Adrenal gland (tissue), 12 donors: Measurements from ENCODE around the gene GPC5. TPM values are rescaled to one million over a fixed set of nuclear protein-coding genes. Genes with fewer than 3 reads are reported as not detected.

Experiments
- DNase-seq, 7 donors: peaks; one replicate each; pipeline ENCODE4 v3.0.0-alpha.2; 2019 to 2020
- H3K27ac ChIP-seq, 5 donors: fragments of 200-600 bp; sonication (generic) in 4 of 5; 1 replicate in 3 of 5; 2 replicates in 2 of 5; pipeline versions ENCODE4 v1.5.1 to v1.8.0; 2016 to 2020; ENCODE audit warnings: mild to moderate bottlenecking in 1 of 5
- H3K27me3 ChIP-seq: fragments of 200-600 bp; 2 replicates; pipeline ENCODE4 v1.8.0; 2021
- H3K36me3 ChIP-seq, 2 donors: fragments of 200-600 bp; replicated peaks in 1 of 2; 1 replicate in 1 of 2; 2 replicates in 1 of 2; pipeline versions ENCODE4 v1.5.1 to v1.8.0; 2018 to 2022
- H3K4me1 ChIP-seq, 2 donors: fragments of 200-600 bp; replicated peaks in 1 of 2; 1 replicate in 1 of 2; 2 replicates in 1 of 2; pipeline versions ENCODE4 v1.5.1 to v1.8.0; 2018 to 2021
- H3K4me3 ChIP-seq, 4 donors: fragments of 200-600 bp; sonication (generic) in 3 of 4; one replicate each; pipeline ENCODE4 v1.5.1; 2016 to 2018
- H3K9me3 ChIP-seq, 3 donors: fragments of 200-600 bp; sonication (generic) in 1 of 3; replicated peaks in 1 of 3; 1 replicate in 2 of 3; 2 replicates in 1 of 3; pipeline versions ENCODE4 v1.5.1 to v1.8.0; 2016 to 2021
- POLR2A ChIP-seq, 2 donors: fragments of 450-650 bp; IDR thresholded peaks; one replicate each; pipeline ENCODE4 v1.6.1; 2017; ENCODE audit warnings: antibody characterized with exemption in 2 of 2, mild to moderate bottlenecking in 2 of 2, moderate library complexity in 1 of 2
- WGBS, 4 donors: extraction: QIAGEN DNeasy Blood & Tissue Kit in 2 of 4; methylation state at CpG; one replicate each; pipeline versions ENCODE4 v1.1.5 to v1.1.7; 2013 to 2017; 5-methylcytosine and 5-hydroxymethylcytosine counted together
- intact Hi-C, 2 donors: fragments of 100-400 bp; cut with DNase I; formaldehyde crosslinking; loops; one replicate each; pipeline versions ENCODE4 v1.14.1 to v1.15.0; 2022 to 2023
- polyA plus RNA-seq, 3 donors: library from polyadenylated mRNA; stranded (reverse); fragments of 200-250 nt in 2 of 3; fragments of 350-450 nt in 1 of 3; fragmentation: Illumina TruSeq in 1 of 3; extraction: RNeasy Lipid Tissue Mini Kit (QIAGEN cat#74804) in 1 of 3; gene quantifications; one replicate each; pipeline ENCODE4 v1.2.3, GENCODE V29; 2013 to 2014
- total RNA-seq, 9 donors: library from RNA; depleted of rRNA in 4 of 9; stranded (reverse); fragments of >200 nt in 4 of 9; fragments of 120-200 nt in 1 of 9; fragmentation: NEBNext Ultra II Directional in 1 of 9; extraction: Animal tissue kit (Norgen Biotek cat#: 25700) in 1 of 9; gene quantifications; one replicate each; pipeline versions ENCODE4 v1.1.0 to v1.2.4, GENCODE V29; 2013 to 2023
- TF ChIP-seq, protein P1 (sequence below), 6 experiments: fragments of 450-650 bp in 4 of 6; fragments of 200-600 bp in 2 of 6; sonication (generic) in 1 of 6; IDR thresholded peaks; 1 replicate in 5 of 6; 2 replicates in 1 of 6; pipeline versions ENCODE4 v1.5.1 to v1.8.0; 2016 to 2021; ENCODE audit warnings: antibody characterized with exemption in 6 of 6, mild to moderate bottlenecking in 2 of 6, moderate library complexity in 1 of 6
- donor health status: healthy with polysubstance abuse.
- donor health status: Bipolar disorder and iron deficiency.
- donor health status: DM: yes; HTN: yes; CAD: no.
- donor health status: DM: no; HTN: no; CAD: no.
- donor health status: DM: no; HTN: no; CAD: no.
- donor health status: DM: yes; HTN: yes; CAD: no.

Gene GPC5
- total and polyA plus RNA-seq, 12 donors, result 0.24 to 7.7 (median 2.1) TPM; not detected in 4

DNA sequence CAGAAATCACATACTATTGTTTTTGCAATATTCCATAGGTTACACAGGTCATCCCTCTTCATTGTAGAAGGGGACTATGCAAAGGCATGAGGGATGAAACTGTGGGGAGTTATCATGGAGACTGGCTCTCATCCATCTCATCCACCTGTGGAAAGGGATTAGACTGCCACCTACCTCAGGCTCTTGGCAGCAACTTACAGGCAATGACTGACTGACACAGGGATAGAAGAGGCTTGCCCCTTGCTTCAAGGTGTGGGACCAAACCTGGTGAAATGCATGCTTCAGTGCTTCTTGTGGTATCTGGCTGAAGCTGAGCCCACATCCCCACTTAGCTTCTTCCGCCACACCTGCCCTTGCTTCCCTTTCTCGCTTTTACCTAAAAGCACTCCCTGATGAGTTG, 341.3 kb downstream of the GPC5 start:
- H3K27ac ChIP-seq, result no peak overlapping the region
- no peak for DNase-seq
- no peak overlapping the region for H3K4me3 ChIP-seq
- TF ChIP-seq, protein P1, sequence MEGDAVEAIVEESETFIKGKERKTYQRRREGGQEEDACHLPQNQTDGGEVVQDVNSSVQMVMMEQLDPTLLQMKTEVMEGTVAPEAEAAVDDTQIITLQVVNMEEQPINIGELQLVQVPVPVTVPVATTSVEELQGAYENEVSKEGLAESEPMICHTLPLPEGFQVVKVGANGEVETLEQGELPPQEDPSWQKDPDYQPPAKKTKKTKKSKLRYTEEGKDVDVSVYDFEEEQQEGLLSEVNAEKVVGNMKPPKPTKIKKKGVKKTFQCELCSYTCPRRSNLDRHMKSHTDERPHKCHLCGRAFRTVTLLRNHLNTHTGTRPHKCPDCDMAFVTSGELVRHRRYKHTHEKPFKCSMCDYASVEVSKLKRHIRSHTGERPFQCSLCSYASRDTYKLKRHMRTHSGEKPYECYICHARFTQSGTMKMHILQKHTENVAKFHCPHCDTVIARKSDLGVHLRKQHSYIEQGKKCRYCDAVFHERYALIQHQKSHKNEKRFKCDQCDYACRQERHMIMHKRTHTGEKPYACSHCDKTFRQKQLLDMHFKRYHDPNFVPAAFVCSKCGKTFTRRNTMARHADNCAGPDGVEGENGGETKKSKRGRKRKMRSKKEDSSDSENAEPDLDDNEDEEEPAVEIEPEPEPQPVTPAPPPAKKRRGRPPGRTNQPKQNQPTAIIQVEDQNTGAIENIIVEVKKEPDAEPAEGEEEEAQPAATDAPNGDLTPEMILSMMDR (IDR thresholded peaks at IDR 0.05), result no peak
- no peak for TF ChIP-seq POLR2A (IDR thresholded peaks at IDR 0.05)
- H3K36me3 ChIP-seq, result no peaks in the 10 kb centered on the region
- 86 to 100% (median 93%) methylated on average over 2 of the region's 2 CpGs for WGBS, 4 donors
- no peaks in the 10 kb centered on the region for H3K9me3 ChIP-seq
- no peaks in the 10 kb centered on the region for H3K27me3 ChIP-seq
- H3K4me1 ChIP-seq, result no peaks in the 10 kb centered on the region
- intact Hi-C loops, result no loop called here

DNA sequence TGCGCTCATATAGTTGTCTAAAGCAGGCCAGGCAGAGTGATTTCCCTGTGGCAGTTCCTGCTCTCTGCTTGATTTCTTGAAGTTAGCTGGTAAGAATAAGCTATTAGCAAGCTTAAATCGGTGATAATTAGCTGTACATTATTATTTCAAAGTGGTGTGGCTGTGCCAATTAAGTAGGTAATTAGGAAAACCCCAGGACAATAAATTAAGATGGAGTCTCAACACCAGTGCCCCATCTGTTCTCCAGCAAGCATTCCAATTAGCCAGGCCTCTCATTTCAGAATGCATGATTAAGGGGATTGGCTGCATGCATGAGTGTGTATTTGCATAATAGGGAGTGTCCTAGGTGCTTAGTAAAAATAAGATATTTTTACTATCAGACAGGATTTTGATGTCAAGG, 342.3 kb downstream of the GPC5 start:
- intact Hi-C loops, result no loop called here
- TF ChIP-seq, protein P1 (IDR thresholded peaks at IDR 0.05), result no peak
- no peak for TF ChIP-seq POLR2A (IDR thresholded peaks at IDR 0.05)
- no peak overlapping the region for H3K4me3 ChIP-seq
- no peaks in the 10 kb centered on the region for H3K36me3 ChIP-seq
- 76 to 86% (median 80%) methylated on average over 2 of the region's 2 CpGs for WGBS, 4 donors
- no peak for DNase-seq
- H3K9me3 ChIP-seq, result no peaks in the 10 kb centered on the region
- no peaks in the 10 kb centered on the region for H3K27me3 ChIP-seq
- no peak overlapping the region for H3K27ac ChIP-seq
- H3K4me1 ChIP-seq, result no peaks in the 10 kb centered on the region

DNA sequence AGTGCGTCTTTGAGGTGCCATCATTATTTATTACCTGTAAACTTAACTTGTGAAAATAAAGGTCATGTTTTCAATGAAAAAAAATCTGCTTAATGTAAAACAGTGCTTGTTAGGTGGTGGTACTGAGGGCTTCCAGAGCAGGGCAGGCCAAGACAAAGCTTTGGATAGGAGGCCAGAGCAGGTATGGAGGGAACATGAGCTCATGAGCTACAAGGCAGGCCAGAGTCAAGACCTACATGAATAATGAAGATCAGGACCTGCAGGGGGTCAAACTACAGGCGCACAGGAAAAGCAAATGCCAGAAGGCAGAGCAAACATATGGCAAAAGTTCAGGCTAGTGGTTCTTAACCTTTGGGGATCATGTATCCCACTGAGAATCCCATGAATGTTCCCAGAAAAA, 343.5 kb downstream of the GPC5 start:
- WGBS, 4 donors, result 73 to 79% (median 76%) methylated on average over 2 of the region's 2 CpGs
- Histone ChIP-seq H3K36me3 (no peaks in the 10 kb centered on the region), H3K9me3 (no peaks in the 10 kb centered on the region), H3K4me1 (no peaks in the 10 kb centered on the region), H3K4me3 (no peak overlapping the region), H3K27ac (no peak overlapping the region), H3K27me3 (no peaks in the 10 kb centered on the region)
- intact Hi-C loops, result no loop called here
- TF ChIP-seq POLR2A (IDR thresholded peaks at IDR 0.05), result no peak
- TF ChIP-seq, protein P1 (IDR thresholded peaks at IDR 0.05), result no peak
- no peak for DNase-seq

DNA sequence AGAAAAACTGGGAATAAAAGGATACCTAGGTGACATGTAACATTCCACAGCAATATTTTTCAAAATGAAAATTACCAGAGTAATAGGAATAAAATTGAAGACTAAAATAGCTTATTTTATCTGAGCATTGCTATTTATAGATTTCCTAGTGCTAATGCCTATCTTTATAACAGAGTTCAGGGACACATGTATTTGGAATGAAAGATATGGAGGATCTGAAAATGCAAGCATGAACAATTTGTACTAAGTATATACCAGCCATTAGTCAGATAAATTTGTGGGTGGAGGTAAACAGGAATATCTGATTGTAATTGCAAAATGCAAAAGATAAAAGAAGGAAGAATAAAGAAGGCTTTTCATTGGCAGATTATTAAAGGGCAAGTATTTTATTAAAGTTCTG, 345.9 kb downstream of the GPC5 start:
- Histone ChIP-seq H3K27me3 (no peaks in the 10 kb centered on the region), H3K4me1 (no peaks in the 10 kb centered on the region), H3K36me3 (no peaks in the 10 kb centered on the region), H3K27ac (no peak overlapping the region), H3K4me3 (no peak overlapping the region), H3K9me3 (no peaks in the 10 kb centered on the region)
- TF ChIP-seq, protein P1 (IDR thresholded peaks at IDR 0.05), result no peak
- TF ChIP-seq POLR2A (IDR thresholded peaks at IDR 0.05), result no peak
- DNase-seq, result no peak
- intact Hi-C loops, result no loop called here
